Fibroblast of upper back skin (primary cell): Measurements from ENCODE around the gene OLFM4.

Experiments
- DNase-seq: peaks from one replicate; pipeline ENCODE4 v3.0.0-alpha.2; 2013

Gene OLFM4

DNA sequence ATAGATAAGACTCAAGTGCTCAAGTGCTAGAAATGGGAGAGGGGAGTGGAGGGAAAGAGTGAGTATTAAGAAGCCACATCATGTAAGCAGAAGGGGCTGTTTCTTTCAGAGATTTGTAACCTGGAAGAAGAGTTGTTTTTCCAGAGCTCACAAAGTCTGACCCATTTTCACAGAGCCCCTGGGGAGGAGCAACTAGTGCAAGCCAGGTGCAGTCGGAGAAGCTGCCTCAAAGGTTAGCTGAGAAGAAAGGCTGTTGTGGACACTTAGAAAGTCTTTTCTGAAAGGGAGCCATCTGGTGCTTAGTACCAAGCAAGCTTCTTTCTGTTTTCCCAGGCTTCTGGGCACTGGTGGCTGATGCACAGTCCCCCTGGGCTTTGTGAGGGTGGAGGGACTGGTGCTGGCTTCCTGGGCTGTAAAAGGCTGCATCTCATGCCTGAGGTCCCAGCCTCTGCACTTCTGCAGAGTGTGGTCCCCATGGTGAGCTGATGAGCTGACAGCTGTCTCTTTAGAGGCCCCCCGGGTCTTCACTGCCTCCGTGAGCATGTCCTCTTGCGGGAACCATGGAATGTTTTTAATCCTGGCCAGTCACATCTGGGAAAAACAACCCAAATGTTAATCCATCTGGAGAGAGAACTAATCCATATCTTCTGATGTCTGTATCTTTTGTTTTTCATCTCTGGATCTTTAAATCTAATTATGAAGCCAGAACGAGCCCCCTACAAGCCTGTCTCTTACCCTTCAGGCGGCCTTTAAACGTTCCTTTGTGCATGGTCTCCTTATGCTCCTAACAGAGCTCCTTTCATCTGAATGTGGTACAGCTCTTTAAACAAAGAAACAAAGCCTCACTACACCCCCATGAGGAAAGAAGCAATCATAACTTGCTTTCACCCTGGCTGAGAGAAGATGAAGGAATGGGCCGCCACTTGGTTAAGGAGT lies 40.2 kb downstream of the OLFM4 start:
- no peak for DNase-seq

- DNase-seq, result no peak
These were observed 41.2 kb downstream of the OLFM4 start for GRCh38 chr13:53069800-53070199.

- DNase-seq, result no peak
These were observed 45.1 kb downstream of the OLFM4 start for GRCh38 chr13:53073711-53074110.

- DNase-seq, result no peak
These were observed 45.5 kb downstream of the OLFM4 start for GRCh38 chr13:53074114-53074513.

DNA sequence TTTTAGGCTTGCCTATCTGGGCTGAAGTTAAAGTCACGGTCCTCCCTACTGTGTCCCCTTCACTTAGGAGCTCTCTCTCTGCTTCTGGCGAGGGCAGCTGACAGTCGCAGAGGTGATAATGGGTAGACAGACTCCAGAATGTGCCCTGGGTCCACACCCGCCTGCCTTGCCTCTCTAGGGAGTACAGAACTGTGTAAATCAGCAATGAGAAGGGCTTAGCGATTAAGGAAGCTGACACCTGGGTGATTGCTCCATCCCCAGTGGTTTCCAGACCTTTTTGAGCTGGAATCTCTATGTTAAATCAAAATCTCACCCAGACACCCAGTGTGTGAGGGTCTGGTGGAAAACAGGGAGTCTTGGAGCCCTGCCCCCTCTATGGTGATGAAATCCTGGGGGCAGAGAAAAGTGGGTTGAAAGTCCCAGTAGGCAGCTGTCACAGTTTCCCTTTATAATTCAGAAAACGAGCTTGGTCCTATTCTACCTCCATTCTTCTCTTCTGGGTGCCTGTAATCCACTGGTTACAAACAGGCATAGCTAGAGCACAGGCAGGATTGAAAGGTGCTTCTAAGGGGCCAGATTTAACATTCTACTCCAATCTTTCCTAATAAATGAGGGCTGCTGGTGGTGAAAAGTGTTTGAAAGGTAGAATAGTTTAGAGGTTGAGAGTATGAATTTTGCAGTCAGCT lies 46.9 kb downstream of the OLFM4 start:
- no peak for DNase-seq

- DNase-seq, result no peak
These were observed 51.1 kb downstream of the OLFM4 start for GRCh38 chr13:53079691-53080090.

GRCh38 chr13:53088871-53089270 lies 60.3 kb downstream of the OLFM4 start:
- DNase-seq, result no peak

GRCh38 chr13:53089951-53090350 lies 61.3 kb downstream of the OLFM4 start:
- DNase-seq, result no peak

DNA sequence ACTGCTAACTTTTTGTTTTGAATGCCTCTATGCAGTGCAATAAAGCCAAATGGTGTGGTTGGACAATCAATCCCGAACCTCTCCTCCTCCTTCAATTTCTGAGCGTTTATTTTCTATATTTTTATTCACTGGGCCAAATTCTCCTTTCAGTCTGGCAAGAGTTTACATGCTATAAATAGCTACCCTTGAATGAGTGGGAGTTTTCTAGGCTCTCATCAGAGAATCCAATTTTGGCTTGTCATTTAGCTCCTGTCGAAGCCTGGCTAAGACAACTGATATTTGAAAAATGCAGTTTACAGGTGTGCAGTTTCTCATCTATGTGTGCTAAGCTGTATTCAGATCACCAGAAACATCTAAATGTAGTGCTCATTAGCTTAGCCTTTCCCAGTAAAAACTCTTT lies 61.8 kb downstream of the OLFM4 start:
- DNase-seq, result no peak

- DNase-seq, result no peak
These were observed 64.3 kb downstream of the OLFM4 start for GRCh38 chr13:53092931-53093330.

- DNase-seq, result no peak
These were observed 69.8 kb downstream of the OLFM4 start for GRCh38 chr13:53098455-53098854.

- DNase-seq, result no peak
These were observed 71.9 kb downstream of the OLFM4 start for GRCh38 chr13:53100394-53101063.
